Ureter (tissue), 1 donor: ENCODE measurements around the gene ZMAT3. TPM values are rescaled to one million over a fixed set of nuclear protein-coding genes. Genes with fewer than 3 reads are reported as not detected.
A peak's percentile ranks its signal among the peaks of the same experiment; 100 is the strongest.

Experiments used
- DNase-seq: peaks from one replicate; pipeline ENCODE4 v3.0.0-alpha.2; 2020; ENCODE audit warnings: low spot score
- total RNA-seq: library from RNA; stranded (reverse); gene quantifications from one replicate; pipeline ENCODE4 v1.2.4, GENCODE V29; 2023
- donor health status: DM: yes; HTN: yes; CAD: no.

Gene ZMAT3
- total RNA-seq, 1 donor from 2014 or later, result 16.7 TPM

GRCh38 chr3:179021119-179021903, 50.3 kb downstream of the ZMAT3 start:
- no peak for DNase-seq

- DNase-seq, result no peak
Observed at GRCh38 chr3:179020112-179020511, 51.5 kb downstream of the ZMAT3 start.

- DNase-seq, result no peak
Observed at GRCh38 chr3:179018808-179019207, 52.8 kb downstream of the ZMAT3 start.

DNA sequence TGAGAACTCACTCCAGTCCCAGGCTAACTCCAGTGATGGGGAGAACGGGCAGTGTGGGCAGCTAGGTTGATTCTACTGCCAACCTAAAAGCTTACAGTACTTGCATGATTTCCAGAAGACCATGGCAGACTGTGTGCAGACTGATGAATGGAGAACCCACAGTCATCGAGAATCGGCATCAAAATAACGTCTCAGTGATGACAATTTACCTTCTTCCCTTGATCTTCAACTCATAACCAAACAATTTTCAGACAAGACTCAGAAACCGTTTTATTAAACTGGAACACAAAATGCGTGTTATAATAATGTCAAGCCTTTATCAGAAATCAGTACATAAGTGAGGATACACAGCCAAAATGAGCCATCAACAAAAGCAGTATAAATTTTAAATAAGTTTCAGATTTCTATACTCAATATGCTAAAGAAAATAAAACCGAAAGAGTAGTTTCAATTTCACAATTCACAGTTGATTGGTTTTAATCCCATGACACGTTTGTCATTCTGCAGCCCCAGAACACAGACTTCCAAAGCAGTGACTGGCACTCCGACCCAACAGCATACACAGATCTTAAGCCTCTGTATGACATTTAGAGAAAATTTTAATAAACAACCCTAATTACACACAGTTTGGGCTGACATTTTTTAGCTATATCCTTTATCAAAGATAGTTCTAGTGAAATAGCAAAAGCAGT, 54.5 kb downstream of the ZMAT3 start:
- no peak for DNase-seq

DNA sequence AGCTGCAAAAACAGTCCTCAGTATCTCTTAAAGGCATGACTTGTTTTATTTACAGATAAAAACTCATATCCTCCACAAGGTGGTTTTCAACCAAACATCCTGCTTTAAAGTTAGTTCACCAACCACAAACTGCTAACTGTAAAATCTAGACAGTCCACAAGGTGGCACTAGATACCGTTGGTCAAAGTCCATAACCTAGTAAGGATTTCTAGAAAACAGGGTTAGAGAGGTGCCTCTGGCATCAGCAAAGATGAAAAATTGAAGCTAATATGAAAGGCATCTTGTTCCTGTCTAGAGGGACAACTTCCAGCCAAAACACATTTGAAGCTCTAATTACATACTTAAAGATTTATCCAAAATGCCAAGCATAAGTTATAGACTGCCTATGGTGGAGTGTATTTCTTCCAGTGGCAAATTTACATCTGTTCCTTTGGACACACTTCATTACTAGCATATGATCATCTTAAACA, 56.0 kb downstream of the ZMAT3 start:
- DNase-seq, result peak; percentile 72

DNA sequence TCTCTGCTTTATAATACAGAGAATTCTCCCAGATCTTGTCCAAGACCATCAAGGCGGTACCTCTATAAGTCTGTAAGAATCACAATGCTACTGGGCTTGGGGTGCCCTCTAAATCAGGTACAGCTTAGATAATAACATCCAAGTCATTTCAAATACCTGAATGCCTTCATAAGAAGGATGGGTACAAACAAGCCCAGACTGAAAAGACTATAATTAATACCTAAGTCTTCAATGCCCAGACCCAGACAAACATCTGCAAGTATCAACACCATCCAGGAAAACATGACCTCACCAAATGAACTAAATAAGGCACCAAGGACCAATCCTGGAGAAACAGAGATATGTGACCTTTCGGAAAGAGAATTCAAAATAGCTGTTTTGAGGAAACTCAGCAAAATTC, 65.9 kb downstream of the ZMAT3 start:
- DNase-seq, result no peak

DNA sequence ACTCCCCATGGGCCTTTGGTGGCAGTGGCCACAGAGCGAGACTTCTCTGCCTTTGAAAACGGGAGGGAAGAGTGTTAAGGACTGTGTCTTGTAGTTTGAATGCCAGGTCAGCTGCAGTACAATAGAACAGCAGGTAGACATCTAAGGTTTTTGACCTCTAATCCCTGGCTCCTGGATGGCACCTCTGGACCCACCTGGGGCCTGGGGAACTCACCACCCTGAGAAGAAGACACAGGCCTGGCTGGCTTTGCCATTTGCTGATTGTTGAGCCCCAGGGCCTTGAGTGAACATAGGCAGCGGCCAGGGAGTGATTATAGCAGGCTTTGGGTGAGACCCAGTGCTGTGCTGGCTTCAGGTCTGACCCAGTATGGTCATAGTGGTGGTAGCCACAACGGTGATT, 66.4 kb downstream of the ZMAT3 start:
- DNase-seq, result no peak

DNA sequence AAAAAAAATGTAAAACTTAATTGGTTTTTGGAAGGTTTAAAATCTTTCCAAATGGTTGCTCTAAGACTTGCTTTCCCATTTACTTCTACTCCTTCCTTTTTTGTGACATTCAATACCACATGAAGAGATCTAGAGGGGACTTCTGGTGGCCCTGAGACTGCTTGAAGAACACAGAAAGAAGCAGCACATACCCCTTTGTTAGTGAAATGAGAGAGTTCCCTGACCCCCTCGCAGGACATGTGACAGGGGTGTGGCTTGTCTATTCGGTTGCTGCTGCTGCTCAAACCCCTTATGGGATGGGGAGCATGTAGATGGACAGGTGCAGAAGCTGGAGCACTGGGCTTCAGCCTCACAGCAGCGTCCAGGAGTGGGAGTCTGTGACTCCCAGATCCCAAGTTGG, 71.0 kb downstream of the ZMAT3 start:
- DNase-seq, result no peak

- DNase-seq, result no peak
Observed at GRCh38 chr3:179000144-179000543, 71.5 kb downstream of the ZMAT3 start.

GRCh38 chr3:178996399-178996798, 75.2 kb downstream of the ZMAT3 start:
- no peak for DNase-seq

GRCh38 chr3:178990293-178990692, 81.3 kb downstream of the ZMAT3 start:
- no peak for DNase-seq

DNA sequence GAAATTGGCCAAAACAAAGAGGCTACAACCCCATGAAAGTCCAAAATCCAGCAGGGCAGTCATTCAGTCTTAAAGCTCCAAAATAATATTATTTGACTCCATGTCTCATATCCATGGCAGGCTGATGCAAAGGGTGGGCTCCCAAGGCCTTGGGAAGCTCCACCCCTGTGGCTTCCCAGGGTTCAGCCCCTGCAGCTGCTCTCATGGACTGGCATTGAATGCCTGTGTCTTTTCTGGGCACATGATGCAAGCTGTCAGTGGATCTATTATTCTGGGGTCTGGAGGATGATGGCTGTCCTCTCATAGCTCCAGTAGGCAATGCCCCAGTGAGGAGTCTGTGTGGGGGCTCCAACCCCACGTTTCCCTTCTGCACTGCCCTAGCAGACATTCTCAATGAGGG, 81.8 kb downstream of the ZMAT3 start:
- no peak for DNase-seq

DNA sequence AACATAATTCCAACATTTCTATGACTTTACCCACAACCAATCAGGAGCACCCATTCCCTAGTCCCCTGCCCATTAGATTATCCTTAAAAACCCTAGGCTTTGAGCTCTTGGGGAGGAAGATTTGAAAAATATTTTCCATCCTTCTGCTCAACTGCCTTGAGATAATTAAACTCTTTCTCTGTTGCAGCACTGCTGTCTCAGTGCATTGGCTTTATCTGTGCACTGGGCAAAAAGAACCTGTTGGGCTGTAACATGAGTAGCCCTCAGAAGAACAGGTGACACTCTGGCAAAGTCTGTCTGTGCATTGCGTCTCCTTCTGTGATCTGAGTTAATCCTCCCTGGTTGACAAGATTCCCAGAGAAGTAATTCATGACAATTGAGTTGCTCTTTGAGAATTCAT, 83.9 kb downstream of the ZMAT3 start:
- DNase-seq, result no peak

DNA sequence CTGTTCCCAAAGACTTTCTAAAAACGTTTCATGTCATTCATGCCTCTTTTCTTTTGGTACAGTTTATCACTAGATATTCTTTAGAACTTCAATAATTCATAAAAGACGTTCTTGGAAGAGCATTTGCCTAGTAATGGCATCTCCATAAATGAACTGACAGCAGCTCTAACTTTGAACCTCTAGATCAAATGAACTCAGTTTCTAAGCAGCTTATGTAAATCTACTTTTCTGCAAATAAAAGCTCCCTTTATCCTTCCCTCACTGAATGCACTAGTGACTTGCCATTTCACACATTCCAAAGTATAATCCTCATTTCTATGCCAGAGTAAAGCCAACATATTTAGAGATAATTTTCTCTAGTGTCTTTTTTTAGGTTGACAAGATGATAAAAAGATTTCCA, 85.2 kb downstream of the ZMAT3 start:
- no peak for DNase-seq

- no peak for DNase-seq
Observed at GRCh38 chr3:178982137-178982536, 89.5 kb downstream of the ZMAT3 start.

DNA sequence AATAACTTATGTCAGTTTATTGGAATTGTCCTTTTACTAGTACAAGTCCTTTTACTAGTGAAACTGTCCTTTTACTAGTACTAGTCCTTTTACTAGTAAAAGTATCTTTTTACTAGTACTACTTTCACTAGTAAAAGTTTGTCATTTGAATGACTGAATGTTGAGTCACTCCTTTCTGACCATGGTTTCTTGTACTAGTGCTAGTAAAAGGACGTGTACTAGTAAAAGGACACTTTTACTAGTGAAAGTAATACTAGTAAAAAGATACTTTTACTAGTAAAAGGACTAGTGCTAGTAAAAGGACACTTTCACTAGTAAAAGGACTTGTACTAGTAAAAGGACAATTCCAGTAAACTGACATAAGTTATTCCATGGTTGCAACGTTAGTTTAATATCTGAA, 96.3 kb downstream of the ZMAT3 start:
- DNase-seq, result no peak

DNA sequence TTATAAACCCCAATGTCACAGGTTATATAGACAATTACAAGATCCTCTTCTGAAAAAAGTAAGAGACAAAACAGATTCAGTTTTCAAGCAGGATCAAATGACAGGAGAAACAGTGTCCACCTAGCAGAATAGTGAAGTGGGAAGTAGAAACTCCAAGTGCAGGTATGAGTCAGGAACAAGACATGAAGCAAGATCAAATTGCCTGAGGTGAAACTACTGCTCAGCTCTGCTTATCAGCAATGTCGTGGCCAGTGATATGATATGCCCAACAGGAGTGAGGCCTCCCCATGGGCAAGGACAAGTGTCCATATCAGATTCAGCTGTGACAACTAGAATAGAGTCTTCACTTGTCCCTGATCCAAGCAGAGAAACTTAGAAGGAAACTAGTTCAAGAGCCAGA, 100.0 kb downstream of the ZMAT3 start:
- DNase-seq, result no peak

DNA sequence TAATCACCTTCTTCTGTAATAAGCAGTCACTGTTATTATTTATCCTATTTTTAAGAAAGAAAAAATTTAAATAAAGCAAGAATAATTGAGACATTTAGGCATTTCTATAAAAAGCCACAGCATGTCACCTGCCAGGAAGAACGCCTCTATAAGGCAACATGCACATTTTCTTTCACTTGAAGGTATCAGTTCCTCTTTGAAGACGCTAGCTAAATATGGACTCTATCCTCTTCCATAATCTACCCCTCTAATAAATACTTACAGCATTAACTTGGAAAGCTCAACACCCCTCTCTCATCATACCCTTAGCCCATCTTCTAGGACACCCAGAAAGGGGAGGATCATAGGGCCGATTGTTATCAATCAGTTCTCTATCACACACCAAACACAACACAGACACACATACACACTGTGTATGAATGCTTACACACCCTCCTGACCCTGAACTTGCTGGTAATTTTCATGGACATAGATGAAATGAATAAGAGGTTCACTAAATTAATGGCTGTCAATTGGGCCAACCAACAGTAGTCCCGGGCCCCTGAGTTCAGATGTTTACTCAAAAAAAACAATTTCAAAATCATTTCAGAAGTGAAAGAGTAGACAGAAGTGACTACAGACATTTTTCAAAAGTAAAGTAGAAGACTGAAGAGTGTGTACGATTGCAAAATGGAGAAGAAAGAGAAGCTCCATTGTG, 102.5 kb downstream of the ZMAT3 start:
- DNase-seq, result no peak
